GM12892 (cell line): ENCODE results near the gene ZMYND8.
A peak's percentile ranks its signal among the peaks of the same experiment; 100 is the strongest.
"Not testable (repeated sequence)": the region's sequence is repeated elsewhere in the genome, so short reads cannot be mapped to it uniquely, and the experiment has no call there.

Experiments used
- DNase-seq: peaks from one replicate; pipeline ENCODE4 v3.0.0; 2011; ENCODE audit not compliant: insufficient read length
- FAIRE-seq: peaks from 2 replicates; lab custom pipeline; 2011; peaks lifted over from hg19 to GRCh38; lab: Jason Lieb, UNC
- POLR2A ChIP-seq: IDR thresholded peaks from 2 replicates; pipeline ENCODE4 v1.6.1; 2011; ENCODE audit warnings: low read depth, low read length, control low read depth
- POLR2AphosphoS5 ChIP-seq: IDR thresholded peaks from 2 replicates; pipeline ENCODE4 v1.6.1; 2011; ENCODE audit warnings: low read depth, low read length, control low read depth
- TAF1 ChIP-seq: IDR thresholded peaks from 2 replicates; pipeline ENCODE4 v1.6.1; 2011; ENCODE audit warnings: low read depth, mild to moderate bottlenecking, control low read depth, low read length, borderline replicate concordance

ZMYND8 gene

DNA sequence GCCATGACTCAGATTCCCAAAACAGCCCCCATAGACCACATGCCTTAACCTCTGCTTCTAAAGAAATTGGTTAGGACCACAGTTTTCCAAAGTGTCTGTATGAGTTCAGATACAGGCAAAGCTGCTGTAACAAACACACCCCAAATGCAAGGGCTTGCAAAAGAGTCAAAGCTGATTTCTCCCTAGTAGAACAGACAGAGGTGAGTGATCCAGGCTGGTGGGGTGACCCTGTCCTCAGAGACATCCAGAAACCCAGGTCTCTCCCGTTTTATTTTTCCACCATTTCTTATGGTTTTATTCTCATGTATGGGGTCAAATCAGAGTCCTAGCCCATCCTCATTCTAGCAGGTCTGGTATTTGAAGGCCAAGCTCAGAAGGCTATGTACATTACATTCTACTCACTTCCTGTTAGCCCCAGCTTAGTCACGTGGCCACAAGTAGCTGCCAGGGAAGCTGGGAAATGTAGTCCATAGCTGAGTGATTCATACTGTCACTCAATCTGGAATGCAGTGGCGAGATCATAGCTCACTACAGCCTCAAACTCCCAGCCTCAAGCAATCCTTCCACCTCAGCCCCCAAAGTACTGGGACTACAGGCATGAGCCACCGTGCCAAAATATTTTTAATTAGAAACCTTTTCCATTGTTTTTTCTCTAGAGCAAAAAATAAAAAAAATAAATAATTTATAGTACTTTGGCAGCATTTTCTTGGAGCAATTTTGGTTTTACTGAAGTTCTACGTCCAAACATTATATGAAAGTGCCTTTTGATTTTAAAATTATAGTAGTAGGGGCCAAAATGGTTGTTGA lies 175.2 kb downstream of the ZMYND8 start:
- DNase-seq (peak; percentile 42), FAIRE-seq (peak; percentile 79)
- TF ChIP-seq TAF1 (no peak), POLR2AphosphoS5 (no peak), POLR2A (no peak)

DNA sequence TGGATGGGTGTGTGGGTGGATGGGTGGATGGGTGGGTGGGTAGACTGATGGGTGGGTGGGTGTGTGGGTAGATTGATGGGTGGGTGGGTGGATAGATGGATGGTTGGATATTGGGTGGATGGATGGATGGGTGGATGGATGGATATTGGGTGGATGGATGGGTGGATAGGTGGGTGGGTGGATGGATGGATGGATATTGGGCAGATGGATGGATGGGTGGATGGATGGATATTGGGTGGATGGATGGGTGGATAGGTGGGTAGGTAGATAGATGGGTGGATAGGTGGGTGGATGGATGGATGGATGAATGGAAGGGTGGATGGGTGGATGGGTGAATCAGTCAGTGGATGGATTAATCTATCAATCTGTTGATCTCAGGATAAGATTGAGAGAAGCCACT lies 177.2 kb downstream of the ZMYND8 start:
- FAIRE-seq: no peak
- no peak for TF ChIP-seq POLR2A
- TF ChIP-seq TAF1: no peak
- TF ChIP-seq POLR2AphosphoS5: no peak
- DNase-seq: no peak

DNA sequence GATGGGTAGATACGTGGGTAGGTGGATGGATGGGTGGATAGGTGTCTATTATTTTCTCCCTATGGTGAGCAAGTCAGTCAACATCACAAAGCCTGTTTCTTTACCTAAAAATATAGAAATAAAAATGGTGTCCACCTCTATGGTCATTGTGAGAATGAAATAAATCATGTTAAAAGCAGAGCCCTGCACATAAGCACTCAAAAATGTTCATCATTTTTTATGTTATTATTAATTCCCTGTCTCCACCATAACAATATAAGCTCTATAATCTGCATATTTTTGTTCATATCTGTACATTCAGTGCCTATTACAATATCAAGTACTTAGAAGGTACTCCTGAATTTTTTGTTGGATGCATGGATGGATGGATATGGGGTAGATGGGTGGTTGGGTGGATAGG lies 177.6 kb downstream of the ZMYND8 start:
- no peak for FAIRE-seq
- DNase-seq: no peak

DNA sequence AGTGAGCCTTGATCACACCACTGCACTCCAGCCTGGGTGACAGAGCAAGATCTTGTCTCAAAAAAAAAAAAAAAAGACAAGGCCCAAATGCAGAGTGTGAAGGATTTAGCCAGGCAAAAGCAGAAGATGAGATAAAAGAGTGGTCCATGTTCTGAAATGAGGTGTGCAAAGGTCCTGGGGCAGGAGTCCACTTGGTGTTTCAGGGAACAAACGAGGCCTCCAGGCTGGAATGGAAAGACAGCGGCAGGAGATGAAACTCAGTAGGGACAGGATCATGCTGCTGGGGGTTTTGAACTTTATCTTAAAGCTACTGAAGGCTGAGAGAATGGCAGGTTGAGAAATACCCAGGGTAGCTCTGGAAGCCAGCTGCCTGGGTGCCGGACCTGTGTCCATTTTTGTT lies 178.2 kb downstream of the ZMYND8 start:
- FAIRE-seq (no peak), DNase-seq (no peak)
- TF ChIP-seq POLR2AphosphoS5: no peak
- no peak for TF ChIP-seq POLR2A
- TF ChIP-seq TAF1: no peak

More for the DNA sequence above, 177.6 kb downstream of the ZMYND8 start:
- no peak for TF ChIP-seq POLR2A
- TF ChIP-seq TAF1: no peak
- no peak for TF ChIP-seq POLR2AphosphoS5

DNA sequence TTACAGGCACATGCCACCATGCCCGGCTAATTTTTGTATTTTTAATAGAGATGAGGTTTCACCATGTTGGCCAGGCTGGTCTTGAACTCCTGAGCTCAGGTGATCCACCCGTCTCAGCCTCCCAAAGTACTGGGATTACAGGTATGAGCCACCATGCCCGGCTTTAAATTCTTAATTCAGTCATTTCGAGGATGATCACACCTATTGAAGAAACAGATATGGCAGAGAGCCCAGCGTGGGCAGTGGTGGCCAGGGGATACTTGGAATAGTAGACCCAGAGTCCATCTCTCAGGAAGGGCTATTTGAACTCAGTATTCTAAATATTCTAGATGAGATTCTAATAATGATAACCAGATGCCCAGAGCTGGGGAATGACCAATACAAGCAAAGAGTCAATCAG lies 180.3 kb downstream of the ZMYND8 start:
- not testable (repeated sequence) for FAIRE-seq

DNA sequence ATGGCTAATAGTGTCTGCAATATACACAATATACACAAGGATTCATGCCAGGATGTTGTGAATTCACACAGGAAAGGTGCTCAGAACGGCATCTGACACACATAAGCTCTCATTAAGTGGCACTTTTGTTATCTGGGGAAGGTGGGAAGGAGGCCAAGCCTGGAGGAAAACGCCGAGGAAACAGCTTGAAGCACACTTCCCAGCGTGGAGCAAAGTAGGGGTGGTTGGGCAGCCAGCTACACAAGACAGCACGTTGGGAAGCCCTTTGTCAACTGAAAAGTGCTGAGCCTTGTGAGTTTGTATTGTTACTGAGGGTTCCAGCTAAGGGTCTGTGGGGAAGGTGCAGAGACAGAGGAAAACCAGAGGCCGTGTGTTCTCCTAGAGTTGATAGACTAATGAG lies 181.0 kb downstream of the ZMYND8 start:
- TF ChIP-seq POLR2A: no peak
- TF ChIP-seq POLR2AphosphoS5: no peak
- TF ChIP-seq TAF1: no peak
- FAIRE-seq (no peak), DNase-seq (no peak)

More for the DNA sequence above, 180.3 kb downstream of the ZMYND8 start:
- not testable (repeated sequence) for DNase-seq

DNA sequence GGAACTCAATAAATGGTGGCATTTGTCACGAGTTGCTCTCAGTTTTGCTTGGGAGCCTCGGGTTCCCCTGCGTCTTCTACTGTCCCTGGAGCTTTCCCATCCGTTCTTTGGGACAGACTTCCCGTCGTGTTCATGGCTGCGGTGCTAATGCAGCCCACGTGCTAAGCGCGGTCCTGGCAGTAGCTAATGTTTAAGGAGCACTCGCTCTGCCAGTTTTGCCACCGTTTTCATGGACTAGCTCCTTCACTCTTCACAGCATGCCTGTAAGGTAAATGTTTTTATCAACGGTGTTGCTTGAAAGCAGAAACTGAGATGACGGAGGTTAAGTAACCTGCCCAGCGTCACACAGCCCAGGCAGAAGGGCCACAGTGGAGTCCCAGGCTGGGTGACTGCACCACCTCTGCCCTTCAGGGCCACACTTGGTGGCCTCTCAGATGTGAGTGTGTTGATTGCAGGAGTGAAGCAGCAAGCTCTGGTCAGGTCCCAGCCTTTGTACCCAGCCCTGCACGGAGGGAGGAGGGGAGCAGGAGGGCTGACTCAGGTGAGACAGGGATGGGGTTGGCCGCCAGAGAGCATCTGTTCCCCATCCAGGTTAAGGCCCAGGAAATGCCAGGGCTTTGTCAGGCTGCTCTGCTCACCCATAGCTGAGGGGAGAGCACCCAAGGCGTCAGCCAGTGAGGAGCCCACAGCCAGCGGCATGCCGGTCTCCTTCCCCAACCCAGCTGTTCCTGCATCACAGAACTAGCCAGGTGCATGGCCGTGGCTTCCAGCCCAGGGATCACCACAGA lies 181.8 kb downstream of the ZMYND8 start:
- TF ChIP-seq TAF1: no peak
- no peak for TF ChIP-seq POLR2A
- TF ChIP-seq POLR2AphosphoS5: no peak
- FAIRE-seq (no peak), DNase-seq (no peak)

DNA sequence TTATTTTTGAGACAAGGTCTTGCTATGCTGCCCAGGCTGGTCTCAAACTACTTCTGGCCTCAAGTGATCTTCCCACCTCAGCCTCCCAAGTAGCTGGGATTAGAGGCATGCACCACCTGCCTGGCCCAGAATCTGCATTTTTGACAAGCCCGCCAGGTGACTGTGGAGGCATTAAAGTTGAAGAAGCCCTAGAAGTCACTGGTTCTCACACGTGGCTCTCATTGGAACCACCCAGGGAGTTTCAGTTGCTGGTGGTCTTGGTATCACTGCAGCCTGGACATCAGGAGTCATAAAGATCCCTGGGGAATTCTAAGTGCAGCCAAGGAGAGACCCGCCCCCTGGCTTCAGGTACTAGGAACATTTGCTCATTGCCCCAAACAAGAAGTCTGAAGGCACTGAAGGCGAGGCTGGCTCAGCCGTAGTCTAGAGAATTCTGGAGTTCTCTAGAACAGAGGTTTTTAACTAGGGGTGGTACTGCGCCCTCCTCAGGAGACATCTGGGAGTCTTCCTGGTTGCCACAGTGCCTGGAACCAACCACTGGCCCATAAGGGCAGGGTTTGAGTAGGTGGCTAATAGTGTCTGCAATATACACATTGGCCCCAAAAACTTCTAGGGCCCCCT lies 182.8 kb downstream of the ZMYND8 start:
- DNase-seq (no peak), FAIRE-seq (no peak)
- TF ChIP-seq POLR2AphosphoS5 (no peak), TAF1 (no peak), POLR2A (no peak)

DNA sequence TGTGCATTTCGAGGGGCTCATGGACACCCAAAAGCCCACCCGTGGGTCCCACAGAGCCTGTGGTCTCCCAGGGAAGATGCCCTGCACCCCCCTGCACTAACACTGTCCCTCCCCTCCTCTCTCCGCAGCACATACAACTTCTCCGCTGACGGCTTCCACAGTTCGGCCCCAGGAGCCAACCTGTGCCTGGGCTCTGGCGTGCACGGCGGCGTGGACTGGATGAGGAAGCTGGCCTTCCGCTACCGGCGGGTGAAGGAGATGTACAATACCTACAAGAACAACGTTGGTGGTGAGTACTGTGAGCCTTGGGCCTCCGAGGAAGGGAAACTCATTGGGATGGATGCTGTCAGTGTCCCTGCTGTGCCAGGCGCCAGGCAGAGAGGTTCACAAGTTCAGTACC lies 183.9 kb downstream of the ZMYND8 start:
- DNase-seq (no peak), FAIRE-seq (no peak)
- TF ChIP-seq POLR2A (no peak), POLR2AphosphoS5 (no peak), TAF1 (no peak)

DNA sequence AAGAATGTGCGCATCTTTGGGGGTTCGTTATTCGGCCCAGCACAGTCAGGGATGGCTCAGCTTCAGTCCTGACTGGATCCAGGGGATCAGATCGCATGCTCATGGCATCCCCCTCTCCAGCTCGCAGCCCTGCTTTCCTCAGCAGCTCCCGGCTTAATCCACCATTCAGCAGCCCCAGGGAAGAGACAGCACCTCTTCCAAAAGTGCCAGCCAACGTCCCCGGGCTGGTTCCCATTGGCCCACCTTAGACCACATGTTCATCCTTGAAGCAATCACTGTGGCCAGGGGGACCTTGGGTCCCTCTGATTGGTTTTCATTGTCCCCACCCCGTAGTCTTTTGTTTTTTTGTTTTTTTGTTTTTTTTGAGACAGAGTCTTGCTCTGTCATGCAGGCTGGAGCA lies 188.7 kb downstream of the ZMYND8 start:
- no peak for TF ChIP-seq TAF1
- no peak for TF ChIP-seq POLR2A
- TF ChIP-seq POLR2AphosphoS5: no peak
- DNase-seq: no peak
- FAIRE-seq: no peak

DNA sequence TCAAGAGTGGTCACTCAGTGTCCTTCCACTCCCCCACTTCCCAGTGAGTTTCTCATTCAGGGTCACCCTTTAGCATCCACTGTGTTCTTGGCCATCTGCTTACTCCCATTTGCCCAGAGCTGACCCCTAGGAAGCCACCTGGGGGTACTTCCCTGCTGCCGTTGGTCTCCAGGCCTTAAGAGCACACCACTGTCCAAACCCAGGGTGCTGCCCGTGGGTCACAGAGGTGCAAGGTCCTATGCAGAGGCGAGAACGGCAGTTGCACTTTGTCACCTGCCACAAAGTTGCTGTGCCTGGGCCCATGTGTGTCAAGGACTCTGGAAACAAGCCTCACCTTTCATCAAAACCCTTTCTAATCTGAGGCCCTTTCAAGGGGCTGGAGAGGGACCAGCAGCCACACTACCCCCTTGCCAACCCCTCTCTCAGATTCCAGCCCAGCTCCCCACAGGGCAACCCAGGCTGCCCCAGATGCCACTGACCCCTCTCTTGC lies 191.1 kb downstream of the ZMYND8 start:
- no peak for DNase-seq
- FAIRE-seq: no peak
- TF ChIP-seq TAF1 (no peak), POLR2AphosphoS5 (no peak), POLR2A (no peak)

DNA sequence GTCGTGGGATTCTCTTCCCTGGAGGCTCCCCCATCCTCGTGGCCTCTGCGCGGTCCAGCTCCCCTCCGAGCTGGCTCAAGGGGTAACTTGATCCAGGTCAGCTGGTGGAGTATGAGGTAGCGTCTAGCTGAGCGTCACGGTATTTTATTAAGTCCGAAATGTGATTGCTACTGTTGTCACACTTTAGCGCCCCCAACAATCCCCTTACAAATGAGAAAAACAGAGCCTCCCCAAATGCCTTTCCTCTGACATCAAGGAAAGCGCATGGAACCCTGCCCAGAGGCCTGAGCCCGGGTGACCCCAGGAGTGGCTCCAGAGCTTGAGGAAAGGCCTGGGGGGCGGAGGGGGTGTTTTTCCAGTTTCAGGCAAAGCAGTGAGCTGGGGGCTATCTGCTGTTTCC lies 192.4 kb downstream of the ZMYND8 start:
- TF ChIP-seq POLR2A (no peak), TAF1 (no peak)
- DNase-seq (no peak), FAIRE-seq (no peak)
